HCT116 (cell line): ENCODE data around the gene PSMA7. TPM values are rescaled to one million over a fixed set of nuclear protein-coding genes. Genes with fewer than 3 reads are reported as not detected.

Experiments used
- total RNA-seq: library from RNA; stranded (reverse); gene quantifications from one replicate; pipeline ENCODE4 v1.2.1, GENCODE V29; 2021; ENCODE audit not compliant: unreplicated experiment

The PSMA7 gene
- total RNA-seq, 1 experiment from 2014 or later = 364 TPM

Other genes starting within 250 kb of the PSMA7 start
- gene TAF4, start 77.5 kb downstream of the PSMA7 start, total RNA-seq = 26.8 TPM
- gene LSM14B, start 20.9 kb downstream of the PSMA7 start, total RNA-seq = 51.3 TPM
- 28.1 TPM for gene SS18L1, start 375 bp upstream of the PSMA7 start, total RNA-seq
- 43.3 TPM for gene MTG2, start 39.6 kb upstream of the PSMA7 start, total RNA-seq
- gene HRH3, start 76.9 kb upstream of the PSMA7 start, total RNA-seq = not detected
- gene OSBPL2, start 95.1 kb upstream of the PSMA7 start, total RNA-seq = 36.9 TPM
- 158 TPM for gene ADRM1, start 159.6 kb upstream of the PSMA7 start, total RNA-seq
- gene LAMA5, start 223.9 kb upstream of the PSMA7 start, total RNA-seq = 321 TPM
- 2,488 TPM for gene RPS21, start 243.7 kb upstream of the PSMA7 start, total RNA-seq